Testis (tissue), 3 donors: ENCODE measurements around the gene AHR. TPM values are rescaled to one million over a fixed set of nuclear protein-coding genes. Genes with fewer than 3 reads are reported as not detected.

Experiments used
- DNase-seq: peaks from one replicate; pipeline ENCODE4 v3.0.0-alpha.2; 2019
- H3K27ac ChIP-seq, 2 donors: fragments of 200-600 bp; sonication (generic); one replicate each; pipeline ENCODE4 v1.5.1; 2019
- H3K27me3 ChIP-seq: fragments of 200-600 bp; sonication (generic); one replicate; pipeline ENCODE4 v1.5.1; 2019
- H3K36me3 ChIP-seq: fragments of 200-600 bp; sonication (generic); one replicate; pipeline ENCODE4 v1.5.1; 2017; ENCODE audit warnings: low read depth; ENCODE audit errors: missing control alignments
- H3K4me1 ChIP-seq: fragments of 200-600 bp; sonication (generic); one replicate; pipeline ENCODE4 v1.5.1; 2019
- H3K4me3 ChIP-seq, 2 donors: fragments of 200-600 bp; sonication (generic); one replicate each; pipeline ENCODE4 v1.5.1; 2017 to 2019
- H3K9me3 ChIP-seq: fragments of 200-600 bp; sonication (generic); one replicate; pipeline ENCODE4 v1.5.1; 2017
- POLR2A ChIP-seq: fragments of 450-650 bp; IDR thresholded peaks from one replicate; pipeline ENCODE4 v1.6.1; 2017; ENCODE audit warnings: antibody characterized with exemption, mild to moderate bottlenecking, moderate library complexity
- WGBS, 2 donors: methylation state at CpG; one replicate each; pipeline ENCODE4 v1.1.5; 2018; 5-methylcytosine and 5-hydroxymethylcytosine counted together
- intact Hi-C: fragments of 100-400 bp; cut with DNase I; formaldehyde crosslinking; loops from one replicate; pipeline ENCODE4 v1.15.1; 2023; ENCODE audit warnings: low total_unique reads
- polyA plus RNA-seq: library from polyadenylated mRNA; stranded (reverse); fragments of 350-450 nt; fragmentation: Illumina TruSeq; extraction: RNeasy Lipid Tissue Mini Kit (QIAGEN cat#74804); gene quantifications from one replicate; pipeline ENCODE4 v1.2.3, GENCODE V29; 2014; ENCODE audit warnings: low read depth, low replicate concordance; ENCODE audit not compliant: insufficient read depth
- total RNA-seq, 2 donors: library from RNA; depleted of rRNA; stranded (reverse); fragments of >200 nt; gene quantifications; one replicate each; pipeline ENCODE4 v1.2.3, GENCODE V29; 2016
- TF ChIP-seq, protein P1 (sequence below), 3 experiments: fragments of 450-650 bp in 2 of 3; fragments of 200-600 bp in 1 of 3; sonication (generic) in 1 of 3; IDR thresholded peaks; one replicate each; pipeline ENCODE4 v1.5.1; 2016 to 2019; ENCODE audit warnings: antibody characterized with exemption in 3 of 3, mild to moderate bottlenecking in 2 of 3, moderate library complexity in 1 of 3

Gene AHR
- total and polyA plus RNA-seq, 3 donors from 2014 or later, result 12.3 to 48.9 (median 28.4) TPM

DNA sequence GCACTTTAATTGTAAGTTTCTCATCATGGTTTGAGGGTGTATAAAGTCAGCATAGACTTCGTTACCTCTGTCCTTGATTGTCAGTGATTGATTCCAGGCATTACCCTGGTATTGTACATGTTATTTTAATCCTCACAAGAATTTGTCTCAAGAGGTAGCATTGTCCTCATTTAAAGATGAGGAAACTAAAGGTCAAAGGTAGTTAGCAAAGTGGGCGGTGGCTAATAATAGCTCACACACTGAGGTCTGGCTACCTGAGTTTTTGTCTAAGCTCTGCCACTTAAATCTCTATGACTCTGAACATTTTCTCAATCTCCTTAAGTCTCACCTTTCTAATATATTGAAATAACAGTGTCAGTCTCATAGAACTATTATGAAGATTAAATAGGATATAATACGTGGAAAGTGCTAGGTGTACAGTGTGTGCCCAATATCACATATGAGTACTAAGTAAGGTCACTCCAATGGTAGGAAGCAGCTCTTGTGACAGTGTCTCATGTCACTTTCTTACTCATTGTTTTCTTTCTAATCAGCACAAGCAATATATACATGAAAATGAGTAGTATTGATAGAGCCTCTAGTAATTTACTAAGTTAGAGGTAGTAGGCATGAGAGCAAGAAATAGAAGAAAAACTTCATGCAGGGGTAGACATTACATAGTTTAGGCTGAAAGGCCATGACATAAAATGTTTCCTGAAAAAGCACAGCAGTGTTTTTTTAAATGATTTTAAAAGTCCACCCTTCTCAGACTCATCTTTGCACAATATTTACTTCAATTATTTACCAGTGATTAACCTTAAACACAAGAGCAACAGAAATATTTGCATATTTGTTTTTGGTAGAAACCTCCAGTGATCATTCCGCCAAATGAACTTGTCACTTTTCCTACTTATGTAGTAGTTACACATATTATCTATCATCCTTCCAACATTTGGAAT, 21.0 kb downstream of the AHR start:
- Histone ChIP-seq H3K36me3 (no peaks in the 10 kb centered on the region), H3K27ac (no peak overlapping the region), H3K4me1 (no peaks in the 10 kb centered on the region), H3K9me3 (no peaks in the 10 kb centered on the region), H3K27me3 (no peaks in the 10 kb centered on the region), H3K4me3 (no peak overlapping the region)
- no peak for DNase-seq
- 86 to 93% methylated on average over 4 of the region's 4 CpGs for WGBS, 2 donors
- TF ChIP-seq, protein P1, sequence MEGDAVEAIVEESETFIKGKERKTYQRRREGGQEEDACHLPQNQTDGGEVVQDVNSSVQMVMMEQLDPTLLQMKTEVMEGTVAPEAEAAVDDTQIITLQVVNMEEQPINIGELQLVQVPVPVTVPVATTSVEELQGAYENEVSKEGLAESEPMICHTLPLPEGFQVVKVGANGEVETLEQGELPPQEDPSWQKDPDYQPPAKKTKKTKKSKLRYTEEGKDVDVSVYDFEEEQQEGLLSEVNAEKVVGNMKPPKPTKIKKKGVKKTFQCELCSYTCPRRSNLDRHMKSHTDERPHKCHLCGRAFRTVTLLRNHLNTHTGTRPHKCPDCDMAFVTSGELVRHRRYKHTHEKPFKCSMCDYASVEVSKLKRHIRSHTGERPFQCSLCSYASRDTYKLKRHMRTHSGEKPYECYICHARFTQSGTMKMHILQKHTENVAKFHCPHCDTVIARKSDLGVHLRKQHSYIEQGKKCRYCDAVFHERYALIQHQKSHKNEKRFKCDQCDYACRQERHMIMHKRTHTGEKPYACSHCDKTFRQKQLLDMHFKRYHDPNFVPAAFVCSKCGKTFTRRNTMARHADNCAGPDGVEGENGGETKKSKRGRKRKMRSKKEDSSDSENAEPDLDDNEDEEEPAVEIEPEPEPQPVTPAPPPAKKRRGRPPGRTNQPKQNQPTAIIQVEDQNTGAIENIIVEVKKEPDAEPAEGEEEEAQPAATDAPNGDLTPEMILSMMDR (IDR thresholded peaks at IDR 0.05), result no peak
- TF ChIP-seq POLR2A, result no peak
- intact Hi-C loops, result no loop called here

DNA sequence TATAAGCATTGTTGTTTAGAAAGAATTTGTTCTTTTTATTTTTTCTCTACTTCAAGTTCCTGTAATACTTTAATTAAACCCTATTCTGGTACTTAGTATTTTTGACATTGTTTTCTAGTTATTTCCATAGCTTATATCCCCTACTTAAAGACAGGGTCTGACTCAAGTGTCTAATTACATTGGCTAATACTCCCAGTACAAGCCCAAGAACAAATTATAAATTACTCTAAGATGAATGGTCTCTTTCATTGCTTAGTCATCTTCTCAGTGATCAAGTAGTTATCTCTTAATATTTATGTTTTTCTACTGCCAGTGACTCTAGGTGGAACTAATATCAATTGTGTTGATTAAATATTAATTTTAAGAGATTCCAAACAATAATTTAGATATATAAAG, 21.6 kb downstream of the AHR start:
- intact Hi-C loops, result no loop called here
- Histone ChIP-seq H3K4me1 (no peaks in the 10 kb centered on the region), H3K27me3 (no peaks in the 10 kb centered on the region), H3K4me3 (no peak overlapping the region), H3K27ac (no peak overlapping the region), H3K36me3 (no peaks in the 10 kb centered on the region), H3K9me3 (no peaks in the 10 kb centered on the region)
- DNase-seq, result no peak
- TF ChIP-seq, protein P1 (IDR thresholded peaks at IDR 0.05), result no peak
- no peak for TF ChIP-seq POLR2A

DNA sequence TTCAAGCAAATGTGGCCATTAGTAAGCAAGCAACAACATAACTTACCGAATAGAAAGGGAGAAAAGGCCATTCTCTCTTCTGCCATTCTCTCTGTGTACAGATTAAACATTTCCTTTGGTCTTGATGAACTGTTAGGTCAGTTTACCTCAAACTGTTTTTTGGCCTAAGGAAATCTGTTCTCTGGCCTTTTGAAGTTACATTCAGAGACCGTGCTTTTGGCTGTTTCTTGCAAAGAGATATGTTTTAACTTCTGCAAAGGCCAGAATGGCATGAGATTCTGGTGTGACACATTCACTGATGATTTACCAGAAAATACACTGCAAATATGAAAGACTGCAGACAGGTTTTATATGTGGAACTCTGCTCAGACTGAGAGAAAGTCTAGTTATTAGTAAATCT, 22.2 kb downstream of the AHR start:
- no peak for DNase-seq
- no peaks in the 10 kb centered on the region for H3K9me3 ChIP-seq
- H3K27ac ChIP-seq, result no peak overlapping the region
- intact Hi-C loops, result no loop called here
- TF ChIP-seq, protein P1 (IDR thresholded peaks at IDR 0.05), result no peak
- TF ChIP-seq POLR2A, result no peak
- WGBS, 2 donors, result 69 to 70% methylated on average over 2 of the region's 2 CpGs
- no peaks in the 10 kb centered on the region for H3K27me3 ChIP-seq
- H3K4me1 ChIP-seq, result no peaks in the 10 kb centered on the region
- H3K36me3 ChIP-seq, result no peaks in the 10 kb centered on the region
- no peak overlapping the region for H3K4me3 ChIP-seq

DNA sequence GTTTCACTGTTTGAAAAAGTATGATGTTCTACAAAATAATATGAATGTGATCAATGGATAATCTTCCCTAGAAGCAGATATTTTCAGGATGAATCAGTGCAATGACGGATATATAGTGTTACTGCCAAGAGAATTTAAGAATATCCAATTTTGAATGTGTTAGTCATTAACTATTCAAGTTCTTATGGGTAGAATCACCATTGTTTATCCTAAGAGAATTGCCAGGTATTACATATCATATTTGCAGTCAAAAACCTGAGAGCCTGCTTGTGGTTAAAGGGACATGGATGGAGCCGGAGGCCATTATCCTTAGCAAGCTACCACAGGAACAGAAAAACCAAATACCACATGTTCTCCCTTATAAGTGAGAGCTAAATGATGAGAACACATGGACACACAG, 26.9 kb downstream of the AHR start:
- Histone ChIP-seq H3K4me1 (no peaks in the 10 kb centered on the region), H3K36me3 (no peaks in the 10 kb centered on the region), H3K27me3 (no peaks in the 10 kb centered on the region), H3K4me3 (no peak overlapping the region), H3K9me3 (no peaks in the 10 kb centered on the region), H3K27ac (no peak overlapping the region)
- intact Hi-C loops, result no loop called here
- TF ChIP-seq POLR2A, result no peak
- TF ChIP-seq, protein P1 (IDR thresholded peaks at IDR 0.05), result no peak
- no peak for DNase-seq
- WGBS, 2 donors, result 83 to 94% methylated on average over 2 of the region's 2 CpGs

DNA sequence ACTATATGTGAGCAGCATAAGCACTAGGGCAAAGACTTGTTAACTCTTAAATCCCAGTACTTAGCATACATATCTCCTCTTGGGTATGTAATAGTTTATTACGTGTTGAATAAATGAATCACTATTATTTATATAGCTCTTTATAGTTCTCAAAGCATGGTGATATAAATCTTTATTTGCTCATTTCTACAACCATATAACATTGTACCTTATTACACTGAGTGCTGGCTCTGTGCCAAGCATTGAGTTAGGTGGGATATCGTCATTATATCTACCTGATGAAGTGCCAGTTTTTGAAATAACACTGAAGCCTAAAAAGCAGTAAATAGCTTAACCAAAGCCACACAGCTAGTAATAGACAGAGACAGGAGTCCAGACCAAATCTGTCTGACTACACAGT, 27.9 kb downstream of the AHR start:
- 82 to 86% methylated on average over 2 of the region's 2 CpGs for WGBS, 2 donors
- intact Hi-C loops, result no loop called here
- no peaks in the 10 kb centered on the region for H3K36me3 ChIP-seq

More for the DNA sequence above, 27.9 kb downstream of the AHR start:
- no peak overlapping the region for H3K27ac ChIP-seq
- no peaks in the 10 kb centered on the region for H3K4me1 ChIP-seq
- H3K27me3 ChIP-seq, result no peaks in the 10 kb centered on the region
- DNase-seq, result no peak
- TF ChIP-seq POLR2A, result no peak
- TF ChIP-seq, protein P1 (IDR thresholded peaks at IDR 0.05), result no peak
- no peaks in the 10 kb centered on the region for H3K9me3 ChIP-seq
- H3K4me3 ChIP-seq, result no peak overlapping the region
